Stimulated activated CD8-positive, alpha-beta memory T cell treated with anti-CD3 and anti-CD28 coated beads, Interleukin-12 subunit alpha, Interleukin-12 subunit beta, amount 100 ng/mL, for 4 hours (primary cell): ENCODE measurements around the gene VAT1L.

Experiments used
- DNase-seq: peaks from one replicate; pipeline ENCODE4 v3.0.0-alpha.2; 2020; ENCODE audit warnings: low read depth

VAT1L gene

GRCh38 chr16:77995843-77996455 lies 207.6 kb downstream of the VAT1L start:
- no peak for DNase-seq

GRCh38 chr16:77998350-77999023 lies 210.1 kb downstream of the VAT1L start:
- no peak for DNase-seq

GRCh38 chr16:78001451-78002025 lies 213.2 kb downstream of the VAT1L start:
- DNase-seq, result no peak

- peak; percentile 5 for DNase-seq
Measured at GRCh38 chr16:78002915-78003538, 214.7 kb downstream of the VAT1L start.

GRCh38 chr16:78004517-78004916 lies 216.2 kb downstream of the VAT1L start:
- DNase-seq, result no peak

- DNase-seq, result no peak
Measured at GRCh38 chr16:78005881-78006280, 217.5 kb downstream of the VAT1L start.

DNA sequence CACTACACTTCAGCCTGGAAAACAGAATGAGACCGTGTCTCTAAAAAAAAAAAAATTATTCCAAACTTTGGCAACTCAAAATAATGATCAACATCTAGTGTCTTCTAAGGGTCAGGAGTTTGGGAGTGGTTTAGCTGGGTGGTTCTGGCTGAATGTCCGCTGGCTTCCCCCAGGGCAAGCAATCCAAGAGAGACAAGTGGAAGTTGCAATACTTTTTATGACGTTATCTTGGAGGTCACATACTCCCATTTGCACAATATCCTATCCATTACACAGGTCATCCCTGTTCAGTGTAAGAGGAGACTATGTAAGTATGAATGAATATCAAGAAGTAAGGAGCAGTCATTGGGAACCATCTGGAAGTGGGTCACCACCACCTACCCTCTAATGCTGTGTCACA lies 218.8 kb downstream of the VAT1L start:
- DNase-seq, result no peak

- DNase-seq, result no peak
Measured at GRCh38 chr16:78022347-78023060, 234.1 kb downstream of the VAT1L start, which contains the start of gene CLEC3A. CLEC3A (plus strand) TSS chr16:78022548; CDS start chr16:78022627, 79 bp downstream.

GRCh38 chr16:78024159-78024558 lies 235.8 kb downstream of the VAT1L start:
- DNase-seq, result no peak

DNA sequence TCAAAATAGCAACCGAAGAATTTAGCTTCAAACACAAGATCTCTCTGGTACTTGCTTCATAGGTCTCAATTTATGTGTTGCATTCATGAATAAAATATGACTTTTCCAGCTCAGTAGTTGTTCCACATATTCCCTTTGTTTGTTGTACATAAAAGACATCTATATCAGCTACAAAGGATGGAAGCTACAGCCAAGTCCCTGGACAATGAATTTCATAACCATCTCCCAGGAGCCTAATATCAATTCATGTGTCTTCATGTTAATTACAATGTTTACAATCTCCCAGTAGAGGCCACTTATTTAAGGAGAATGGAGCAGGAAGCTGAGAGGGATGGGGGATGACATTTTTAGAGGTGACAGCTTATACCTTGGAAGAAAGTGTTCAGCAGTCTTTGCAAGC lies 237.3 kb downstream of the VAT1L start:
- DNase-seq, result no peak

GRCh38 chr16:78028018-78028417 lies 239.7 kb downstream of the VAT1L start:
- no peak for DNase-seq
